Mesendoderm (in vitro differentiated cells): ENCODE data around the gene ZFAND2B.

Experiments
- DNase-seq: peaks from one replicate; pipeline ENCODE4 v3.0.0; 2013
- H2AK5ac ChIP-seq: 2 replicates; pipeline ENCODE4 v1.6.1; 2013; ENCODE audit warnings: low read length, inconsistent platforms
- H2BK120ac ChIP-seq: 2 replicates; pipeline ENCODE4 v1.6.1; 2013; ENCODE audit warnings: low read depth, mild to moderate bottlenecking, low read length, moderate library complexity, mixed read lengths
- H2BK15ac ChIP-seq: replicated peaks from 2 replicates; pipeline ENCODE4 v1.6.1; 2013; ENCODE audit warnings: low read depth, mild to moderate bottlenecking, moderate library complexity
- H2BK5ac ChIP-seq: 2 replicates; pipeline ENCODE4 v1.6.1; 2013; ENCODE audit warnings: low read length, inconsistent platforms
- H3K18ac ChIP-seq: 2 replicates; pipeline ENCODE4 v1.6.1; 2013; ENCODE audit warnings: mild to moderate bottlenecking, low read length, mixed read lengths
- H3K23ac ChIP-seq: one replicate; pipeline ENCODE4 v1.6.1; 2013; ENCODE audit warnings: low read length
- H3K27ac ChIP-seq: 2 replicates; pipeline ENCODE4 v1.5.1; 2013; ENCODE audit warnings: low read depth, mild to moderate bottlenecking, inconsistent platforms, low read length, moderate library complexity
- H3K27me3 ChIP-seq: 2 replicates; pipeline ENCODE4 v1.6.1; 2013; ENCODE audit warnings: low read length, control low read depth, mild to moderate bottlenecking, inconsistent platforms; ENCODE audit not compliant: insufficient read depth, poor library complexity
- H3K36me3 ChIP-seq: 2 replicates; pipeline ENCODE4 v1.6.1; 2013; ENCODE audit warnings: low read length, inconsistent platforms; ENCODE audit not compliant: control insufficient read depth, insufficient read depth
- H3K4ac ChIP-seq: one replicate; pipeline ENCODE4 v1.6.1; 2013; ENCODE audit warnings: low read depth, mild to moderate bottlenecking, low read length, moderate library complexity
- H3K4me1 ChIP-seq: 2 replicates; pipeline ENCODE4 v1.6.1; 2013; ENCODE audit warnings: low read depth, low read length, inconsistent platforms; ENCODE audit not compliant: control insufficient read depth
- H3K4me2 ChIP-seq: 2 replicates; pipeline ENCODE4 v1.6.1; 2013; ENCODE audit warnings: low read length
- H3K4me3 ChIP-seq: 2 replicates; pipeline ENCODE4 v1.5.1; 2013; ENCODE audit warnings: mild to moderate bottlenecking, low read length
- H3K56ac ChIP-seq: one replicate; pipeline ENCODE4 v1.6.1; 2013; ENCODE audit warnings: low read length
- H3K79me1 ChIP-seq: 2 replicates; pipeline ENCODE4 v1.6.1; 2013; ENCODE audit warnings: low read length, inconsistent platforms
- H3K79me2 ChIP-seq: 2 replicates; pipeline ENCODE4 v1.6.1; 2013; ENCODE audit warnings: mild to moderate bottlenecking, low read length; ENCODE audit not compliant: control insufficient read depth, insufficient read depth
- H3K9ac ChIP-seq: 2 replicates; pipeline ENCODE4 v1.6.1; 2013; ENCODE audit warnings: low read length, inconsistent platforms
- H4K5ac ChIP-seq: one replicate; pipeline ENCODE4 v1.6.1; 2013; ENCODE audit warnings: low read length
- H4K8ac ChIP-seq: one replicate; pipeline ENCODE4 v1.6.1; 2013; ENCODE audit warnings: low read depth, mild to moderate bottlenecking, control low read depth, low read length, moderate library complexity
- WGBS: extraction: QIAGEN DNeasy Blood & Tissue Kit; methylation state at CpG from one replicate; pipeline ENCODE4 v1.1.7; 2013; ENCODE audit warnings: low lambda C conversion rate, missing lambda C conversion rate; ENCODE audit not compliant: insufficient coverage; ENCODE audit errors: extremely low coverage; 5-methylcytosine and 5-hydroxymethylcytosine counted together

Gene ZFAND2B

GRCh38 chr2:219168526-219168925 is 38.1 kb upstream of the ZFAND2B start:
- Histone ChIP-seq H3K79me1 (no peaks in the 10 kb centered on the region), H2BK15ac (no peak overlapping the region), H3K4me1 (no peaks in the 10 kb centered on the region), H3K23ac (no peak overlapping the region), H2AK5ac (no peak overlapping the region), H3K36me3 (no peaks in the 10 kb centered on the region), H3K4me3 (no peak overlapping the region), H3K4ac (no peak overlapping the region), H3K18ac (no peak overlapping the region), H2BK120ac (no peak overlapping the region), H4K5ac (no peak overlapping the region), H3K56ac (no peak overlapping the region), H2BK5ac (no peak overlapping the region), H3K79me2 (no peaks in the 10 kb centered on the region), H4K8ac (no peak overlapping the region), H3K27ac (no peak overlapping the region), H3K4me2 (no peak overlapping the region), H3K9ac (no peak overlapping the region), H3K27me3 (no peaks in the 10 kb centered on the region)
- WGBS = no CpG with 5 or more reads among the region's 6 CpGs
- no peak for DNase-seq

- Histone ChIP-seq H2BK15ac (no peak overlapping the region), H3K79me1 (no peaks in the 10 kb centered on the region), H3K4me3 (no peak overlapping the region), H3K27ac (no peak overlapping the region), H4K8ac (no peak overlapping the region), H3K4me1 (no peaks in the 10 kb centered on the region), H3K18ac (no peak overlapping the region), H2BK5ac (no peak overlapping the region), H3K79me2 (no peaks in the 10 kb centered on the region), H3K9ac (no peak overlapping the region), H2BK120ac (no peak overlapping the region), H3K56ac (no peak overlapping the region), H2AK5ac (no peak overlapping the region), H3K36me3 (no peaks in the 10 kb centered on the region), H3K4me2 (no peak overlapping the region), H3K4ac (no peak overlapping the region), H4K5ac (no peak overlapping the region), H3K23ac (no peak overlapping the region), H3K27me3 (no peaks in the 10 kb centered on the region)
- DNase-seq = no peak
Observed at GRCh38 chr2:219168932-219169331, 37.6 kb upstream of the ZFAND2B start.

GRCh38 chr2:219169930-219170654 is 36.5 kb upstream of the ZFAND2B start, which contains the start of gene SLC23A3:
SLC23A3 (minus strand) TSS chr2:219170029; CDS start chr2:219169984, 45 bp downstream.
- no peak for DNase-seq

GRCh38 chr2:219171231-219171651 is 35.3 kb upstream of the ZFAND2B start:
- H3K27ac ChIP-seq = no peak overlapping the region
- H3K4me3 ChIP-seq = no peak overlapping the region
- no peak overlapping the region for H2AK5ac ChIP-seq
- H4K8ac ChIP-seq = no peak overlapping the region
- no peaks in the 10 kb centered on the region for H3K27me3 ChIP-seq
- H4K5ac ChIP-seq = no peak overlapping the region
- H2BK5ac ChIP-seq = no peak overlapping the region
- no CpG with 5 or more reads among the region's 6 CpGs for WGBS
- H2BK15ac ChIP-seq = no peak overlapping the region
- H3K56ac ChIP-seq = no peak overlapping the region
- H3K18ac ChIP-seq = no peak overlapping the region
- DNase-seq = peak; percentile 96
- H3K4me1 ChIP-seq = no peaks in the 10 kb centered on the region
- peaks cover 3% of the 10 kb centered on the region for H3K79me1 ChIP-seq
- H3K4me2 ChIP-seq = no peak overlapping the region
- H3K4ac ChIP-seq = no peak overlapping the region
- H3K9ac ChIP-seq = no peak overlapping the region
- H2BK120ac ChIP-seq = no peak overlapping the region
- no peaks in the 10 kb centered on the region for H3K36me3 ChIP-seq
- no peak overlapping the region for H3K23ac ChIP-seq
- H3K79me2 ChIP-seq = no peaks in the 10 kb centered on the region

More at GRCh38 chr2:219169930-219170654, 36.5 kb upstream of the ZFAND2B start, which contains the start of gene SLC23A3:
- no peak within 1 kb of the TSS for H2BK15ac ChIP-seq
- H3K27me3 ChIP-seq = no peaks in the 10 kb centered on the region
- H4K8ac ChIP-seq = no peak within 1 kb of the TSS
- no peak within 1 kb of the TSS for H3K23ac ChIP-seq
- H3K79me2 ChIP-seq = no peaks in the 10 kb centered on the region
- no peak within 1 kb of the TSS for H3K4me3 ChIP-seq
- H2BK120ac ChIP-seq = no peak within 1 kb of the TSS
- no peak within 1 kb of the TSS for H3K4me2 ChIP-seq
- no peaks in the 10 kb centered on the region for H3K79me1 ChIP-seq
- no peak within 1 kb of the TSS for H4K5ac ChIP-seq
- H3K18ac ChIP-seq = no peak within 1 kb of the TSS
- no peak within 1 kb of the TSS for H3K27ac ChIP-seq
- no peak within 1 kb of the TSS for H2BK5ac ChIP-seq
- H3K9ac ChIP-seq = no peak within 1 kb of the TSS
- no peaks in the 10 kb centered on the region for H3K36me3 ChIP-seq
- no peak within 1 kb of the TSS for H2AK5ac ChIP-seq
- H3K56ac ChIP-seq = no peak within 1 kb of the TSS
- no peak within 1 kb of the TSS for H3K4ac ChIP-seq
- H3K4me1 ChIP-seq = no peaks in the 10 kb centered on the region
- WGBS = no CpG with 5 or more reads among the region's 10 CpGs

- Histone ChIP-seq H3K4ac (no peak overlapping the region), H4K5ac (no peak overlapping the region), H3K23ac (no peak overlapping the region), H3K9ac (no peak overlapping the region), H3K56ac (no peak overlapping the region), H2AK5ac (no peak overlapping the region), H3K4me2 (no peak overlapping the region), H3K27ac (no peak overlapping the region), H3K18ac (no peak overlapping the region), H3K4me1 (no peaks in the 10 kb centered on the region), H2BK15ac (no peak overlapping the region), H3K79me1 (peaks cover 3% of the 10 kb centered on the region), H3K36me3 (no peaks in the 10 kb centered on the region), H3K4me3 (no peak overlapping the region), H2BK5ac (no peak overlapping the region), H3K79me2 (no peaks in the 10 kb centered on the region), H2BK120ac (no peak overlapping the region), H3K27me3 (no peaks in the 10 kb centered on the region), H4K8ac (no peak overlapping the region)
- WGBS = no CpG with 5 or more reads among the region's 16 CpGs
- DNase-seq = no peak
Observed at GRCh38 chr2:219172231-219173154, 34.1 kb upstream of the ZFAND2B start.
